Osteocyte (in vitro differentiated cells): Measurements from ENCODE around the gene USP46. TPM values are rescaled to one million over a fixed set of nuclear protein-coding genes. Genes with fewer than 3 reads are reported as not detected.

Experiments used
- DNase-seq: peaks from one replicate; pipeline ENCODE4 v3.0.0; 2021; ENCODE audit warnings: mixed read lengths; ENCODE audit not compliant: unreplicated experiment; ENCODE audit errors: extremely low spot score
- H3K27ac Mint-ChIP-seq: one replicate; pipeline ENCODE4 v1.8.0; 2021; ENCODE audit warnings: mild to moderate bottlenecking, mixed read lengths; ENCODE audit not compliant: unreplicated experiment
- H3K27me3 Mint-ChIP-seq: one replicate; pipeline ENCODE4 v1.8.0; 2021; ENCODE audit warnings: mixed read lengths; ENCODE audit not compliant: unreplicated experiment
- H3K36me3 Mint-ChIP-seq: one replicate; pipeline ENCODE4 v1.8.0; 2021; ENCODE audit warnings: mixed read lengths; ENCODE audit not compliant: unreplicated experiment
- H3K4me1 Mint-ChIP-seq: one replicate; pipeline ENCODE4 v1.8.0; 2021; ENCODE audit warnings: mixed read lengths; ENCODE audit not compliant: unreplicated experiment
- H3K4me3 Mint-ChIP-seq: one replicate; pipeline ENCODE4 v1.8.0; 2021; ENCODE audit warnings: mild to moderate bottlenecking, moderate library complexity, mixed read lengths; ENCODE audit not compliant: unreplicated experiment
- H3K9me3 Mint-ChIP-seq: one replicate; pipeline ENCODE4 v1.8.0; 2021; ENCODE audit warnings: mixed read lengths; ENCODE audit not compliant: unreplicated experiment
- total RNA-seq: library from RNA; stranded (reverse); gene quantifications from 2 replicates; pipeline ENCODE4 v1.2.1, GENCODE V29; 2021
- TF ChIP-seq, protein P1 (sequence below): fragments of 200-600 bp; sonication (generic); IDR thresholded peaks from 2 replicates; pipeline ENCODE4 v1.5.0; 2021; ENCODE audit warnings: antibody characterized with exemption, mild to moderate bottlenecking, moderate library complexity

The USP46 gene
- total RNA-seq, 1 donor from 2014 or later, result 18.8 TPM

DNA sequence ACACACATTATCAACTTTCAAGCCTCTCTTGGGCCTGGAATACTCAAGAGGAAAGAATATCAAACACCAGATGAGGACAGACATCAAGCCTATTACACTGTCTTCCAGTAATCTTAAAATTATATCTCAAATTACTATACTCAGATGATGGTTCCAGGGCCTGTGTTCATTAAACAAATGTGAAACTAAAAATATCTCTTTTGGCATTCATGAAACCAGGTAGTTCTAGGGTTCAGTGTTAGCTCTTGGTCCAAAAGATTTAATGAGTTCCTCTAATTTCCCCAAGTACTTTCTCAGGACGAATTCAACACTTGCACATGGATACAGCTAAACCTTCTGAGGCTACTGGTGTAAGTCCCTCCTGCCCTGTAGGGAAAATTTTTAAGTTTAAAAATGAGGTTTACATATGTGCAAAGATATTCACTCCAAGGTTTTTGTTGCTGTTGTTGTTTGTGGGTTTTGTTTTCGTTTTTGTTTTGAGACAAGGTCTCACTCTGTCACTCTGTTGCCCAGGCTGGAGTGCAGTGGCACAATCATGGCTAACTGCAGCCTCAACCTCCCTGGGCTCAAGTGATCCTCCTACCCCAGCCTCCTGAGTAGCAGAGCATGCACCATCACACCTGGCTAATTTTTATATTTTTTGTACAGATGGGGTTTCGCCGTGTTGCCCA lies 79.4 kb downstream of the USP46 start:
- Mint-ChIP-seq H3K27ac (no peak overlapping the region), H3K4me1 (peaks cover 2% of the 10 kb centered on the region), H3K9me3 (no peaks in the 10 kb centered on the region), H3K27me3 (no peaks in the 10 kb centered on the region), H3K36me3 (no peaks in the 10 kb centered on the region), H3K4me3 (no peak overlapping the region)
- DNase-seq, result no peak
- TF ChIP-seq, protein P1, sequence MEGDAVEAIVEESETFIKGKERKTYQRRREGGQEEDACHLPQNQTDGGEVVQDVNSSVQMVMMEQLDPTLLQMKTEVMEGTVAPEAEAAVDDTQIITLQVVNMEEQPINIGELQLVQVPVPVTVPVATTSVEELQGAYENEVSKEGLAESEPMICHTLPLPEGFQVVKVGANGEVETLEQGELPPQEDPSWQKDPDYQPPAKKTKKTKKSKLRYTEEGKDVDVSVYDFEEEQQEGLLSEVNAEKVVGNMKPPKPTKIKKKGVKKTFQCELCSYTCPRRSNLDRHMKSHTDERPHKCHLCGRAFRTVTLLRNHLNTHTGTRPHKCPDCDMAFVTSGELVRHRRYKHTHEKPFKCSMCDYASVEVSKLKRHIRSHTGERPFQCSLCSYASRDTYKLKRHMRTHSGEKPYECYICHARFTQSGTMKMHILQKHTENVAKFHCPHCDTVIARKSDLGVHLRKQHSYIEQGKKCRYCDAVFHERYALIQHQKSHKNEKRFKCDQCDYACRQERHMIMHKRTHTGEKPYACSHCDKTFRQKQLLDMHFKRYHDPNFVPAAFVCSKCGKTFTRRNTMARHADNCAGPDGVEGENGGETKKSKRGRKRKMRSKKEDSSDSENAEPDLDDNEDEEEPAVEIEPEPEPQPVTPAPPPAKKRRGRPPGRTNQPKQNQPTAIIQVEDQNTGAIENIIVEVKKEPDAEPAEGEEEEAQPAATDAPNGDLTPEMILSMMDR, result no peak

DNA sequence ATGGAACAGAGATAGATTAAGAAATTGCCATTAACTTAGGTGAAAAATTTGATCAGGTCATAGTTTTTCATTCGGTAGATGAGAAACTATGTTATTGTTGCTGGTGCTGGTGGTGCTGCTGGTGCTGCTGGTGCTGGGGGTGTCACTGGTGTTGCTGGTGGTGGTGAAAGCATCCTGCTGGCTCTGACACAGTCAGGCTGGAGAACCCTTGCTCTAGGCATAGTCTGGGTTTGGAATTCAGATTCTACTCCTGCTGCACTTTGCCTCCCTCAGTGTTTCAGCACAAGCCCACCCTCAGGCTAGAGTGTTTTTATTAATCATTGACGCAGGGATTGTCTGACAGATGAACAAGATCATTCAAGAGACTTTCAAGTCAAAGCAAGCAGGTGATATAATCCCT lies 80.2 kb downstream of the USP46 start:
- Mint-ChIP-seq H3K4me1 (peaks cover 6% of the 10 kb centered on the region), H3K27me3 (no peaks in the 10 kb centered on the region), H3K9me3 (no peaks in the 10 kb centered on the region), H3K27ac (no peak overlapping the region), H3K36me3 (no peaks in the 10 kb centered on the region), H3K4me3 (no peak overlapping the region)
- DNase-seq, result no peak
- TF ChIP-seq, protein P1, result no peak

DNA sequence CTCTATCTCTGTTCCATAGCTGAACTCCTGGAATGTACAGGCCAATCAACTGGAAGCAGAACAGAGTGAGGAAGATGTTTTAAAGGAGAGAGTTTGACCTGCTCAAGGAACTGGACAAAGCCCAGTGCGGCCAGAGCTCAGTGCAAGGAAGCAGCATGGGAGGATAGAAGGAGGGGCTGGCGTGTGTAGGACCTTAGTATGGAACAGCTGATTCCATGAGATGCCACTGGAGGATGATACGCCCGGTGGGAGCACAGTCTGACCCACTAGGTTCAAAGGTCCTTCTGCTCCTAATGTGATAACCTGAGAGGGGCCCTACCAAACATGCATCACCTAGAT lies 81.5 kb downstream of the USP46 start:
- Mint-ChIP-seq H3K9me3 (no peaks in the 10 kb centered on the region), H3K4me1 (peaks cover 13% of the 10 kb centered on the region), H3K4me3 (no peak overlapping the region), H3K27ac (no peak overlapping the region), H3K36me3 (no peaks in the 10 kb centered on the region), H3K27me3 (no peaks in the 10 kb centered on the region)
- TF ChIP-seq, protein P1, result no peak
- no peak for DNase-seq

GRCh38 chr4:52576961-52577623 lies 82.0 kb downstream of the USP46 start:
- H3K27me3 Mint-ChIP-seq, result no peaks in the 10 kb centered on the region
- peaks cover 15% of the 10 kb centered on the region for H3K4me1 Mint-ChIP-seq
- H3K27ac Mint-ChIP-seq, result no peak overlapping the region
- H3K9me3 Mint-ChIP-seq, result peaks cover 5% of the 10 kb centered on the region
- no peak overlapping the region for H3K4me3 Mint-ChIP-seq
- no peak for DNase-seq
- no peaks in the 10 kb centered on the region for H3K36me3 Mint-ChIP-seq
- TF ChIP-seq, protein P1, result no peak

GRCh38 chr4:52576326-52576725 lies 82.8 kb downstream of the USP46 start:
- no peak for DNase-seq
- Mint-ChIP-seq H3K27me3 (no peaks in the 10 kb centered on the region), H3K4me1 (peaks cover 15% of the 10 kb centered on the region), H3K27ac (no peak overlapping the region), H3K4me3 (no peak overlapping the region), H3K9me3 (peaks cover 8% of the 10 kb centered on the region), H3K36me3 (no peaks in the 10 kb centered on the region)
- TF ChIP-seq, protein P1, result no peak
